Effector CD8-positive, alpha-beta T cell (primary cell): Measurements from ENCODE around the gene CACNA1B.

Experiments used
- DNase-seq: peaks from one replicate; lab custom pipeline; 2025; lab: John Stamatoyannopoulos, UW

The CACNA1B gene

GRCh38 chr9:138053321-138053868, 175.8 kb downstream of the CACNA1B start:
- DNase-seq = no peak

- DNase-seq = no peak
Measured at GRCh38 chr9:138053996-138054752, 176.6 kb downstream of the CACNA1B start.

GRCh38 chr9:138057726-138058125, 180.1 kb downstream of the CACNA1B start:
- DNase-seq = no peak

DNA sequence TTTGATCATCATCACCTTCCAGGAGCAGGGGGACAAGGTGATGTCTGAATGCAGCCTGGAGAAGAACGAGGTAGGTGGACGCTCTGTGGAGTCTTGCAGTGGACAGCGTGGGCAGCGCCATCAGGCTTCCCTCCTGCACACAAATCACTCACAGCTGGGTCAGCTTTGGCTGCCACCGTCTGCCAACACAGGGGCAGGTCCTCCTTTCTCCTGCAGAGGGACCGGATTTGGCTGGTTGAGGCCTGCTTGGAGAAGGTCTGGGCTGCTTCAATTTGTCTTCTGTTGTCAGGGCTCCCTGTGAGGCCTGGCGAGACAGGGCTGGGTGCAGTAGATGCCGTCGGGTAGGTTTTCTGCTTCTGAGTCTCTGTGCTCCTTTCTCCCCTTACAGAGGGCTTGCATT, 180.6 kb downstream of the CACNA1B start:
- DNase-seq = no peak

DNA sequence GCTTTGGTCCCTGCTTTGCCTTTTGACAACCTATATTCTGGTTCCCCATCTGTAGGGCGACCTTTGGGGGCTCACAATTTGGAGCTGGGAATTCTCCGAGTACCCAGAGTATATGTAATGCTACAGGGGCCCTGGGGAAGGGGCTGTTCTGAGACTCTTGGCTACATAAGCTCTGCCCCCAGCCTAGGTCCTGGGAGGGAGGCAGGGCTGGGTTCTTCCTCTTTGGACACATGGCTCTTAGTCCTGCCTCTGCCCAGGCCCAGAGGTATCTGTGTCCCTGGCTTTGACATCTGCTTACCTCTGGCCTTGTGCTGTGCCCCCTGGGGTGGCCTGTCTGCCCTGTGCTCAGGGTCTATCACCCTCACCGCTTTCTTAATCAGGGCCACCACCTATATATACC, 181.6 kb downstream of the CACNA1B start:
- no peak for DNase-seq

DNA sequence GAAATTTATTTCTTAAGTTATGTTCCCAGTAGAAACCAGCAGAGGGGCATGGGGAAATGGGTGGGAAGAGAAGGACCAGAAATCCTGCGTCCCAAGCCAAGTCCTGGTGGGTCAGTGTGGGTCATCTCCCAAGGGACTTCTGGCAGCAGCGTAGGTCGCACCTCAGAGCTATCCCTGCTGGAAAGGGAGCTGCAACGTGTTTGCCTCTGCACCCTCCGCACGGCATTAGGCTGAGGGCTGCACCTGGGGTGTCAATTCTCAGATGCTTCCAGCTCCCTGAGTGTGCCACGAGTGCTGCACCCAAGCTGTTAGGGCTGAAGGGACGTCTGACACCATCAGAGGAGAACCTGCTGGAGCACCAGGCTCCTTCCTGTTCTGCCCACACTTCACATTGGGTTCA, 182.8 kb downstream of the CACNA1B start:
- DNase-seq = no peak

- no peak for DNase-seq
Measured at GRCh38 chr9:138060881-138061280, 183.3 kb downstream of the CACNA1B start.

DNA sequence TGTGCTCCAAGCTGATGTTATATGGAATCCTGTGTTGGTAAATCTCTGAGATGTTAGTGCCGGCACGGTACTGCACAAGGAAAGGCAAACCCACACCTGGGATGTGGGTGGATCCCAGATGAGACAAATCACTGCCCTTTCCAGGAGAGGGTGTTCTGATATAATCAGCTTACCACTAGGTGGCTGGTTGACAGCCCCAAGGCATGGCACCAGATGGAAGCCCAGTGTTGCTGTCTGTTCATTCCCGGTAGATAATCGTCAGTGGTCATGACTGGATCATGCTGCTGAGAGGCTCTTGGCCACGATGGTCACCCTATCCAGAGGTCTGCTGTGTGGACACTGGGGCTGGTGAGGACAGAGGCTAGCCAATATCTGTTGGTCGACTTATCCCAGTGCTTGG, 184.0 kb downstream of the CACNA1B start:
- DNase-seq = no peak

DNA sequence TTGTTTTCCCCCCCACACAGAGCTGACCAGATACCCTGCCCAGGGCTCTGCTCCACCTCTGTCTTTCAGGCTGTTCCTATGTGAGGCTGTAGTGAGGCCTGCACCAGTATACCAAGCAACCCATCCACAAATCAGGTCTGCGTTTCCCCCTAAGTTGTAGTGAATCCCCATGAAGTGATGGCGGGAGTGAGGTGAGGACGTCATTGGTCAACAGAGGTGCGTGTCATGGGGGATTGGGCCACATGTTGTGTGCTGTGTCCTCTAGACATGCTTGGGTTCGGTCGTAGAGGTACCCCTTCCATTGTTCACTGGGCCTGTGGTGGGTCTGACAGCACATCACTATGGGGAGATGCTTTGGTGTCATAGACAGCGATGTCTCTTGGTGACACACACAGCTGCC, 184.6 kb downstream of the CACNA1B start:
- DNase-seq = no peak

- DNase-seq = no peak
Measured at GRCh38 chr9:138063033-138063432, 185.5 kb downstream of the CACNA1B start.

DNA sequence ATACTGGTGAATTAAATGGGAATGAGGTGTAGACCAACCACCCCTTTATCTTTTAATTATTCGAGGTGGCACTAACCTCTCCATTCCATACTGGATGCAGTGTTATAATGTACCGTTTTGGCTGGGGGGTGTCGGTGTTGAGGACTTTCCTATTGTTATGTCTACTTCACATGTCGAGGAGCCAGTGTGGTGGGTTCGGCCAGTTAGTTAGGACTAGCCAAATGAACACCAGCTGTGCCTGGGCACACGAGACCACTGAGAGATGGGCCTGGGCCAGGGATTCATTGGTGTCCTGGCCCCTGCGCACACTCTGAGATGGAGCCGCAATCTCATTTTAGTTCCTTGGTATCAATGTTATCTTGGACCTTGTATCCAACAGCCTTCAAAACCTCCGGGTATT, 186.2 kb downstream of the CACNA1B start:
- DNase-seq = no peak

- no peak for DNase-seq
Measured at GRCh38 chr9:138064547-138064946, 187.0 kb downstream of the CACNA1B start.

DNA sequence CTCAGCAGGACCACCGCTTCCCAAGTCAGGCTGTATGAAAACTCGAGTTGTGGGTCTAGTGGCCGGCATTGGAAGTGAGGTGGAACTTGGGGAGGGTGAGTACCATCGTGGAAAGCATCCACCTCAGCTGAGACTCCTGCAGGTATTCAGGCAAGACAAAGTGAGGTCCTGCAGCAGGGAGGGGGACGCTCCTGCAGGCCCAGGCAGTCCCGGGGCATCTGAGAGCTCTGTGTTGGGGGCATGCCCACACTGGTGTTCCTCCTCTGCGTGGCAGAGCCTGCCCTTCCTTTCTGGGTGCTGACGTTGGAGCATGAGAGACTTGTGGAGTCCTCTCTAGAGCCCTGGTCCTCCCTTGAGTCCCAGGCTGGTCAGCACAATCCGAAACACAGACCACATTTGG, 187.7 kb downstream of the CACNA1B start:
- no peak for DNase-seq

- no peak for DNase-seq
Measured at GRCh38 chr9:138066049-138066448, 188.5 kb downstream of the CACNA1B start.

DNA sequence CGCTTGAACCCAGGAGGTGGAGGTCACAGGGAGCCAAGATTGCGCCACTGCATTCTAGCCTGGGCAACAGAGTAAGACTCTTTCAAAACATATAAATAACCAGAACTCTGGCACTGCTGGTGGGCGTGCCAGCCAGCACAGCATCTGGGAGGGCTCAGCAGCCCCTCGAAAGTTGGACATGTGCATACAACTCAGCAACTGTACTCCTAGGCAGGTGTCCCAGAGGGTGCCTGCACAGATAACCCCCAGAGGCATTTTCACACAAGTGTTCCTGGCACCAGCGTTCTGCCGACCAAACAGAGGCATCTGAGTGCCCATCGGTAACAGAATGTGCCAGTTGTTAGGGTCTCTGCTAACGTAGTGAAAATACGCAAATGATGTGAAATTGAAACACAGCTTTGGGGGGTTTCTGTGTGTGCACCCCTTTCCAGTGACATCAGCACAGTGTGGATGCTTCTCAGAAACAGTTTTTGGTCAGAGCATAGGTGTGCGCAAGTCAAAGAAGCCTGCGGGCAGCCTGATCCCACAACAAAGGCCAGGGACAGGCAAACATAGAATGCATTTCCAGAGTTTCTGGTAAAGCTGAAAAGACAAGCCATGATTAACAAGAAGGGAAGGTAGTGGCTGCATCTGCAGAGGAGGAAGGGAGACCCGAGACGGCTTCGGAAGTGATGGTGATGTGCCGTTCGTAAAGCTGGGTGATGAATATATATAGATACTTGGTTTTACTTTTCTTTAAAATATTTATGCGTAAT, 190.2 kb downstream of the CACNA1B start:
- DNase-seq = no peak

GRCh38 chr9:138068601-138069035, 191.0 kb downstream of the CACNA1B start:
- no peak for DNase-seq

- no peak for DNase-seq
Measured at GRCh38 chr9:138069731-138070456, 192.3 kb downstream of the CACNA1B start.

- no peak for DNase-seq
Measured at GRCh38 chr9:138070815-138071214, 193.2 kb downstream of the CACNA1B start.

DNA sequence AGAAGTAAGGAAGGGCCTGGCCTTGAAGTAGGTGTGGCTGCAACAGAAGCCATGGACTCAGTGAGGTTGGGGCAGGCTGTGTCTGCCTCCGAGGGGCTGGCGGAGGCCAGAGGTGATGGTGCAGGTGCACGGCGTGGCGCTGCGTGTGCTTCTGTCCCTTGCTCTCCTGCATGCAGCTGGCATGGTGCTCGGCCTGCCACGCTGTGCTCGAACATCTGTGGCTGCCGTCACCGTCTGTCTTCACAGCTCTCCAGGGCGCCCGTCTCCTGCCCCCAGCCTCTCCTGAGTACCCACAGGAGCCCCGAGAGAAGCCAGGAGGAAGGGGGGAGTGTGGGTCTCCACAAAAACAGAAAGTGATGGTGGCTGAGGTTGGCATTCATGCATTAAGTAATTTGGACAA, 193.7 kb downstream of the CACNA1B start:
- DNase-seq = no peak

GRCh38 chr9:138071731-138072130, 194.1 kb downstream of the CACNA1B start:
- no peak for DNase-seq

- no peak for DNase-seq
Measured at GRCh38 chr9:138072161-138072842, 194.7 kb downstream of the CACNA1B start.

DNA sequence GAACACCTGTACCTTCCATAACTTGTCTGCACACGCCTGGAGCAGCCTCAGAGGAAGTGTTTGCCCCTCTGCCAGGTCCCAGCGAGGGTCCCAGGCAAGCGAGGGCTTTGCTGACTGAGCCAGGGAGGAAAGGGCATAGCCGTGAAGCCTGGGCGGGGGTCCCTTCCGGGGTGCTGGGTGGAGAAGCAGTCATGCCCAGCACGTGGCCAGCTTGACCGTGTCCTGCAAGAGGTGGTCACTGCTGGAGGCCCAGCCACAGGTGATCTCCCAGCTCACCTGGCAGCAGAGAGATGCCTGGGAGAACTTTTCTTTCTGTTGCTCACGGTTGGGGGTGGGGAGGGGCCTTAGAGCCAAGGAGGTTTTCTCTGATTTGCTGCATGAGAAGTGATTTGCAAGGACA, 195.3 kb downstream of the CACNA1B start:
- no peak for DNase-seq
